HepG2 (cell line): Measurements from ENCODE around the gene SNF8. TPM values are rescaled to one million over a fixed set of nuclear protein-coding genes. Genes with fewer than 3 reads are reported as not detected.

Experiments used
- ARNT2 ChIP-seq: sonication (generic); formaldehyde crosslinking; IDR thresholded peaks from 2 replicates; pipeline ENCODE4 v1.8.0; 2022; ENCODE audit warnings: mild to moderate bottlenecking, low read depth, missing genetic modification reagents, moderate library complexity
- ASH2L ChIP-seq: fragments of 300-600, 200-600 bp; sonication (generic); IDR thresholded peaks from 2 replicates; pipeline ENCODE4 v1.7.0; 2017; ENCODE audit warnings: low read depth, mild to moderate bottlenecking, moderate library complexity, mixed read lengths, low read length; ENCODE audit not compliant: insufficient read length
- CREB1 ChIP-seq, 2 experiments: fragments of 450-650 bp in 1 of 2; IDR thresholded peaks; 2 replicates each; pipeline ENCODE4 v1.6.1; 2016 to 2017; ENCODE audit warnings: control low read depth in 1 of 2, mild to moderate bottlenecking in 1 of 2, missing compliant biosample characterization in 1 of 2, missing genetic modification characterization in 1 of 2
- GLI4 ChIP-seq: sonication (generic); formaldehyde crosslinking; IDR thresholded peaks from 2 replicates; pipeline ENCODE4 v1.5.1; 2020; ENCODE audit warnings: missing genetic modification reagents, mild to moderate bottlenecking, moderate library complexity, borderline replicate concordance
- HNRNPLL ChIP-seq: fragments of 200-400 bp; formaldehyde crosslinking; IDR thresholded peaks from 2 replicates; pipeline ENCODE4 v1.6.1; 2017; ENCODE audit warnings: mild to moderate bottlenecking, low read depth, low read length; ENCODE audit not compliant: poor library complexity, severe bottlenecking
- IRX3 ChIP-seq: sonication (generic); formaldehyde crosslinking; IDR thresholded peaks from 2 replicates; pipeline ENCODE4 v1.8.1; 2023; ENCODE audit warnings: mild to moderate bottlenecking, low read depth, missing genetic modification reagents, borderline replicate concordance
- KDM6A ChIP-seq: IDR thresholded peaks from 2 replicates; pipeline ENCODE4 v1.6.1; 2016; ENCODE audit warnings: low read depth
- MEIS1 ChIP-seq: sonication (generic); formaldehyde crosslinking; IDR thresholded peaks from 2 replicates; pipeline ENCODE4 v1.9.0; 2021; ENCODE audit warnings: mild to moderate bottlenecking, missing genetic modification reagents, moderate library complexity, borderline replicate concordance
- MIXL1 ChIP-seq: IDR thresholded peaks from 2 replicates; pipeline ENCODE4 v1.6.1; 2016
- NFE2 ChIP-seq: sonication (generic); formaldehyde crosslinking; IDR thresholded peaks from 2 replicates; pipeline ENCODE4 v1.4.0; 2020; ENCODE audit warnings: missing genetic modification reagents
- PAX8 ChIP-seq: sonication (generic); formaldehyde crosslinking; IDR thresholded peaks from 2 replicates; pipeline ENCODE4 v1.8.0; 2022; ENCODE audit warnings: mild to moderate bottlenecking, missing genetic modification reagents, borderline replicate concordance
- SIX1 ChIP-seq: sonication (generic); formaldehyde crosslinking; IDR thresholded peaks from 2 replicates; pipeline ENCODE4 v1.4.0; 2020; ENCODE audit warnings: missing genetic modification reagents, borderline replicate concordance
- TCF7L2 ChIP-seq: IDR thresholded peaks from 2 replicates; pipeline ENCODE4 v1.6.1; 2011; ENCODE audit warnings: mild to moderate bottlenecking, low read depth, low read length, moderate library complexity
- TSC22D2 ChIP-seq: sonication (generic); formaldehyde crosslinking; IDR thresholded peaks from 2 replicates; pipeline ENCODE4 v1.5.1; 2020; ENCODE audit warnings: missing genetic modification reagents, mild to moderate bottlenecking, borderline replicate concordance
- YY1 ChIP-seq: IDR thresholded peaks from 2 replicates; pipeline ENCODE4 v1.6.1; 2011; ENCODE audit warnings: low read length, low read depth, moderate library complexity, mild to moderate bottlenecking; ENCODE audit not compliant: insufficient read depth, insufficient replicate concordance
- ZKSCAN1 ChIP-seq: fragments of 150-350 bp; IDR thresholded peaks from 2 replicates; pipeline ENCODE4 v1.6.1; 2014; ENCODE audit warnings: low read length
- ZKSCAN5 ChIP-seq: sonication (generic); formaldehyde crosslinking; IDR thresholded peaks from 2 replicates; pipeline ENCODE4 v1.5.1; 2020; ENCODE audit warnings: mild to moderate bottlenecking, missing genetic modification reagents
- ZNF10 ChIP-seq: sonication (generic); formaldehyde crosslinking; IDR thresholded peaks from 2 replicates; pipeline ENCODE4 v1.4.0; 2020; ENCODE audit warnings: mild to moderate bottlenecking, low read depth, missing genetic modification reagents, borderline replicate concordance
- ZNF12 ChIP-seq: sonication (generic); formaldehyde crosslinking; IDR thresholded peaks from 2 replicates; pipeline ENCODE4 v1.5.0; 2020; ENCODE audit warnings: missing genetic modification reagents
- ZNF138 ChIP-seq: sonication (generic); formaldehyde crosslinking; IDR thresholded peaks from 2 replicates; pipeline ENCODE4 v1.5.0; 2020; ENCODE audit warnings: mild to moderate bottlenecking, low read depth, missing genetic modification reagents
- ZNF18 ChIP-seq: sonication (generic); formaldehyde crosslinking; IDR thresholded peaks from 2 replicates; pipeline ENCODE4 v1.8.0; 2022; ENCODE audit warnings: mild to moderate bottlenecking, missing genetic modification reagents; ENCODE audit not compliant: insufficient replicate concordance
- ZNF619 ChIP-seq: sonication (generic); formaldehyde crosslinking; IDR thresholded peaks from 2 replicates; pipeline ENCODE4 v1.4.0; 2020; ENCODE audit warnings: mild to moderate bottlenecking, missing genetic modification reagents
- ZNF761 ChIP-seq: sonication (generic); formaldehyde crosslinking; conservative IDR thresholded peaks from 2 replicates; pipeline ENCODE4 v1.4.0; 2020; ENCODE audit warnings: mild to moderate bottlenecking, missing genetic modification reagents
- ZNF784 ChIP-seq: sonication (generic); formaldehyde crosslinking; IDR thresholded peaks from 2 replicates; pipeline ENCODE4 v1.5.1; 2020; ENCODE audit warnings: missing genetic modification reagents, mild to moderate bottlenecking, borderline replicate concordance
- polyA plus RNA-seq, 8 experiments: library from polyadenylated mRNA; depleted of rRNA in 3 of 8; stranded (reverse) in 7 of 8; unstranded in 1 of 8; fragments of >200 nt; fragmentation: Illumina TruSeq in 4 of 8; extraction: Trizol in 4 of 8; gene quantifications; 2 replicates each; pipeline versions ENCODE4 v1.2.1 to v1.2.3, GENCODE V29; 2011 to 2016; ENCODE audit warnings: low read depth in 4 of 8, missing spikeins in 1 of 8, mixed read lengths in 1 of 8; ENCODE audit not compliant: insufficient read depth in 1 of 8
- total RNA-seq, 5 experiments: library from RNA; depleted of rRNA; stranded (reverse); fragments of >200 nt; fragmentation: Illumina TruSeq; extraction: Trizol; gene quantifications; 2 replicates each; pipeline ENCODE4 v1.2.3, GENCODE V29; 2016; ENCODE audit warnings: low read depth in 1 of 5
- TF ChIP-seq, protein P1 (sequence below): sonication (generic); formaldehyde crosslinking; IDR thresholded peaks from 2 replicates; pipeline ENCODE4 v1.5.1; 2020; ENCODE audit warnings: mild to moderate bottlenecking, missing genetic modification reagents, moderate library complexity
- TF ChIP-seq, protein P2 (sequence below): sonication (generic); formaldehyde crosslinking; IDR thresholded peaks from 2 replicates; pipeline ENCODE4 v1.8.0; 2022; ENCODE audit warnings: missing genetic modification reagents, mild to moderate bottlenecking, moderate library complexity, borderline replicate concordance

Gene SNF8
- total and polyA plus RNA-seq, 2 of the 13 experiments (the other 11 are each of a cell fraction or from before 2014, with no cell fraction given): 114 to 153 TPM

DNA sequence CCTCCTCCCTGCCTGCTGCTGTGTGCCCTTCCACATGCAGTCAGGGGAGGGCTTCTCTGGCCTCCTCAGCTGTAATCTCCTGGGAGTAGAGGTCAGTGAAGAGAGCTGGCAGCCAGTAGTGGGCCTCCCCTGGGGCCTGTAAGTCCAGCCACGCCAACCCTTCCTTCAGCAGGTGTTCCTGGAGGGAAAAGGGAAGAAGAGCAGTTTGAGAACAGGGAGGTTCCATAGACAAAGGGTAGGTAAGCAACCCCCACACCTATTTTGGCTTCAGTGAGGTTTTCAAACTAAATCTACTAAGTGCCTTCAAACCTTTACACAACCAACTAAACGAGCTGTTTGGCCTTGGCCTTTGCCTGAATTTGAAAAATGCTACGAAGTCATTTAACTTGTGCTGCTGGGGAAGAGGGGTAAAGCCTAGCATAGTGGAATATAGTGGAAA is 14.2 kb downstream of the SNF8 start (continued):
- TF ChIP-seq, protein P1, sequence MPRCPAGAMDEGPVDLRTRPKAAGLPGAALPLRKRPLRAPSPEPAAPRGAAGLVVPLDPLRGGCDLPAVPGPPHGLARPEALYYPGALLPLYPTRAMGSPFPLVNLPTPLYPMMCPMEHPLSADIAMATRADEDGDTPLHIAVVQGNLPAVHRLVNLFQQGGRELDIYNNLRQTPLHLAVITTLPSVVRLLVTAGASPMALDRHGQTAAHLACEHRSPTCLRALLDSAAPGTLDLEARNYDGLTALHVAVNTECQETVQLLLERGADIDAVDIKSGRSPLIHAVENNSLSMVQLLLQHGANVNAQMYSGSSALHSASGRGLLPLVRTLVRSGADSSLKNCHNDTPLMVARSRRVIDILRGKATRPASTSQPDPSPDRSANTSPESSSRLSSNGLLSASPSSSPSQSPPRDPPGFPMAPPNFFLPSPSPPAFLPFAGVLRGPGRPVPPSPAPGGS (CRISPR knock-in tag): no peak
- no peak for TF ChIP-seq ASH2L
- no peak for TF ChIP-seq CREB1 (IDR thresholded peaks at IDR 0.05)
- TF ChIP-seq CREB1 (CRISPR knock-in tag; IDR thresholded peaks at IDR 0.05): peak; percentile 48; the same call in 1 of the 2 replicates
- TF ChIP-seq ZKSCAN1: no peak
- no peak for TF ChIP-seq ZNF619 (CRISPR knock-in tag)
- no peak for TF ChIP-seq KDM6A (CRISPR knock-in tag)
- no peak for TF ChIP-seq IRX3
- TF ChIP-seq MIXL1 (CRISPR knock-in tag): no peak
- no peak for TF ChIP-seq HNRNPLL
- no peak for TF ChIP-seq SIX1 (CRISPR knock-in tag)
- TF ChIP-seq MEIS1: no peak
- TF ChIP-seq TCF7L2: no peak
- no peak for TF ChIP-seq ARNT2
- no peak for TF ChIP-seq GLI4 (CRISPR knock-in tag)
- no peak for TF ChIP-seq ZNF138
- TF ChIP-seq ZNF18: no peak
- TF ChIP-seq ZNF784: no peak
- no peak for TF ChIP-seq NFE2 (CRISPR knock-in tag)
- TF ChIP-seq ZKSCAN5 (CRISPR knock-in tag): no peak
- TF ChIP-seq PAX8 (CRISPR knock-in tag): no peak
- no peak for TF ChIP-seq ZNF10 (CRISPR knock-in tag)
- TF ChIP-seq TSC22D2 (CRISPR knock-in tag): no peak
- no peak for TF ChIP-seq YY1
- no peak for TF ChIP-seq ZNF761 (CRISPR knock-in tag)
- TF ChIP-seq, protein P2, sequence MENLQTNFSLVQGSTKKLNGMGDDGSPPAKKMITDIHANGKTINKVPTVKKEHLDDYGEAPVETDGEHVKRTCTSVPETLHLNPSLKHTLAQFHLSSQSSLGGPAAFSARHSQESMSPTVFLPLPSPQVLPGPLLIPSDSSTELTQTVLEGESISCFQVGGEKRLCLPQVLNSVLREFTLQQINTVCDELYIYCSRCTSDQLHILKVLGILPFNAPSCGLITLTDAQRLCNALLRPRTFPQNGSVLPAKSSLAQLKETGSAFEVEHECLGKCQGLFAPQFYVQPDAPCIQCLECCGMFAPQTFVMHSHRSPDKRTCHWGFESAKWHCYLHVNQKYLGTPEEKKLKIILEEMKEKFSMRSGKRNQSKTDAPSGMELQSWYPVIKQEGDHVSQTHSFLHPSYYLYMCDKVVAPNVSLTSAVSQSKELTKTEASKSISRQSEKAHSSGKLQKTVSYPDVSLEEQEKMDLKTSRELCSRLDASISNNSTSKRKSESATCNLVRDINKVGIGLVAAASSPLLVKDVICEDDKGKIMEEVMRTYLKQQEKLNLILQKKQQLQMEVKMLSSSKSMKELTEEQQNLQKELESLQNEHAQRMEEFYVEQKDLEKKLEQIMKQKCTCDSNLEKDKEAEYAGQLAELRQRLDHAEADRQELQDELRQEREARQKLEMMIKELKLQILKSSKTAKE (CRISPR knock-in tag): no peak
- TF ChIP-seq ZNF12 (CRISPR knock-in tag): no peak
